GM18861 (cell line): ENCODE results near the gene ENTR1.
"Not testable (repeated sequence)": the region's sequence is repeated elsewhere in the genome, so short reads cannot be mapped to it uniquely, and the experiment has no call there.

Experiments
- ATAC-seq: cut with Tn5 transposase; IDR thresholded peaks from one replicate; pipeline ENCODE4 v1.9.1; 2021; ENCODE audit not compliant: unreplicated experiment

The ENTR1 gene

DNA sequence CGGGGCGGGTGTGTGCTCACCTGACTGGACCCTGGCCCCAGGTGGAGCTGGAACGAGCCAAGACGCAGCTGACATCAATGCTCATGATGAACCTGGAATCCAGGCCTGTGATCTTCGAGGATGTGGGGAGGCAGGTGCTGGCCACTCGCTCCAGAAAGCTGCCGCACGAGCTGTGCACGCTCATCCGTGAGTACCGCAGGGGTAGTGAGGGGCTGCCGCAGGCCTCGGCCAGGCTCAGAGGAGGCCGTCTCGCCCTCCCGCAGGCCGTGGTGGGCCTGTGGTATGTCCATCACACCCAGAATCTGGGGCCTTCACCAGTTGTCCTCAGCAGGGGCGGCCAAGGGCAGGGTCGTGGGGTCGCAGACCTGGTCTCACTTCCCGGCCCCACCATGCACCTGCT is 11.4 kb upstream of the ENTR1 start:
- no peak for ATAC-seq

GRCh38 chr9:136419092-136419420 is 8.6 kb upstream of the ENTR1 start:
- ATAC-seq = no peak

DNA sequence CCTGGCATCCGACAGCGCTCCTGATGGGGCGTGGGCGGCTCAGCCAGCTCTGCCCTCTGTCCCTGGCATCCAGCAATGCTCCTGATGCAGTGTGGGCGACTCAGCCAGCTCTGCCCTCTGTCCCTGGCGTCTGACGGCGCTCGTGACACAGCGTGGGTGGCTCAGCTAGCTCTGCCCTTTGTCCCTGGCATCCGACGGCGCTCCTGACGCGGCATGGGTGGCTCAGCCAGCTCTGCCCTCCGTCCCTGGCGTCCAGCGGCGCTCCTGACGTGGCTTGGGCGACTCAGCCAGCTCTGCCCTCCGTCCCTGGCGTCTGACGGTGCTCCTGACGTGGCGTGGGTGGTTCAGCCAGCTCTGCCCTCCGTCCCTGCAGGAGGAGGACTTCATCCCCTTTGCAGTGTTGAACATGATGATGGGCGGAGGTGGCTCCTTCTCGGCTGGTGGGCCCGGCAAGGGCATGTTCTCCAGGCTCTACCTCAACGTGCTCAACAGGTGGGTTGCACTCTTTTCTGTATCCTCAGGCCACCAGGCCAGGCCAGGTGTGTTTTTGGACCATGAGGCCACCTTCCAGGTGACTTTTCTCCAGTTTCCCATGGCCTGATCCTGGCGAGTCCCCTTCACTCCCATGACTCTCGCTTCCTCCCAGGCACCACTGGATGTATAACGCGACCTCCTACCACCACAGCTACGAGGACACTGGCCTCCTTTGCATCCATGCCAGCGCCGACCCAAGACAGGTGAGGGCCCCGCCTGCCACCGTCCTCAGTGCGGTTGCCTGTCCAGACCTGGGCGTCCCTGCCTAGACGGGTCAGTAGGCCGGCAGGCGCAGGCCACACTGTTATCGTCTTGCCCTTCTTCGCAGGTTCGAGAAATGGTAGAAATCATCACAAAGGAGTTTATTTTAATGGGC is 8.0 kb upstream of the ENTR1 start:
- no peak for ATAC-seq

GRCh38 chr9:136416914-136417313 is 6.5 kb upstream of the ENTR1 start:
- no peak for ATAC-seq

- no peak for ATAC-seq
These were observed 6.0 kb upstream of the ENTR1 start for GRCh38 chr9:136416427-136416826.

DNA sequence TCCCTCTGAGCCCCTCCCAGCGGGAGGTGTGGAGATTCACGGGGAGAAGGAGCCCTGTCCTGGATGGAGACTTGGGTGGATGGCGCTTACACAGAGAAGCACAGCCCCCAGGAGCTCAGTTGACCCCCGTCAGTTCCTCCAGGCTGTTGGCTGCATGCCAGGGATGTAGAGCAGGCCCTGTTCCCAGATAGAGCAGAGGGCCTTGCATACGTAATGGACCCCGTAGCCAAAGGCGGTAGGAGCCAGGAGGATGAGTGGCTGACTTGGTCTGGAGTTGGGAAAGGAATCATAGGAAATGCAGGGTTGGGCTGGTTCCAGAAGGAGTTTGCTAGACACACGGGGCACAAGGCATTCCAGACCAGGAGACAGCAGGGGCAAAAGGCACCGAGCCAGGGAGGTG is 2.5 kb upstream of the ENTR1 start:
- ATAC-seq = no peak

DNA sequence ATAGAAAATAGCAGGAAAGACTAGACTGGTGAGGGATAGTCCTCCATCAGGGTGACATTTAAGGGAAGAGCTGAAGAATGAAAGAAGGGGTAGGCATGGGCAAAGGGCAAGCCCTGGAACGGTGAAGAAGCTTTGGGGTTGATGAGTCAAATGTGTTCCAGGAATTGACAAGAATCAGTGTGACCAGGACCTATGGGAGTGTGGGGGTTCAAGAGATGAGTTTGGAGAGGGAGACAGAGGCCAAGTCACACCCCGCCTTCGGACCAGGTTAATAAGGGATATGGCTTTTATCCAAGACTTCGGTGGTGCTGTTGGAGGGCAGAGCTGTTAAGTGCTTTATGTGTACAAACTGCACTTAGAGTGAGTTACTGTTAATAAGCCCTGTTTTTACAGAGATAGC is 964 bp upstream of the ENTR1 start:
- no peak for ATAC-seq

DNA sequence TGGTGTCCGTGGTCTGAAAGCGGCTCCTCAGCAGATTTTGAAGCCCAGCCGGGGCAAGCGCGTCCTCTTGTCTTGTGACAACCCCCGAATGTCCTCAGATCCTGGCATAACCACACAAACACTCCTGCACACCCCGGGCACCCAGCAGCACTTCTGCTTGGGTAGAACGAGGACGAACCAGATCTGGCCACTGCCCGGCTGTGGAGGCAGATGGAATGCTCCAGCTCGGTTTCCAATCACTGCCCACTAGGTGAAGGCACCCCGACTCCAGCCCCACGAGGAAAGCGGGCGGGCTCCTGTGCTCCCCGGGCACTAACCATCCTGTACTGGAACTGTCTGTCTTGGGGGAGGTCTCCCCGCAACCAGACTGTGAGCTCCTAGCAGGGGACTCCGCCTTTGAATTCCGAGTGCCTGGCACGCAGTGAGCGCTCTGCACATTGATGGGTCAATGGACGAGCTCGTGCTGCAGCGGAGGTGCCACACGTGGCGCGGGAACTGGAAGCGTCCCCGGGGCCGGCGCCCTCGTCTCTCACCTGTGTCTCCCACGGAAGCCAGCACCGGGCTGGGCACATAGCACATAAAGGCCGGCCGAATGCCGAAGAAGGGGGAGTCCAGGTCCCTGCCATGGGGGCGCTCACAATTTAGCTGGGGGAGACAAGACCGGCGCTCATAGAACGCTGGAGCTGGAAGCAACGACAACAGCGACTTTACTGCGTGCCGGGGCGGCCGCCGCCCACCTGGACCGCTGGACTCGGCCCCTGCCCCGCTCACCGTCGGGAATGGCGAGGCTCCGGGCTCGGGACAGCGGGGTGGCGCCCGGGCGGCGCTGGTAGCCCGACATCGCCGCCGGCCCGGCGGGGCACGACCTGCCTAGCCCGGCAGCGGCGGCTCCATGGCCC is 608 bp downstream of the ENTR1 start:
- ATAC-seq = peak; percentile 8

DNA sequence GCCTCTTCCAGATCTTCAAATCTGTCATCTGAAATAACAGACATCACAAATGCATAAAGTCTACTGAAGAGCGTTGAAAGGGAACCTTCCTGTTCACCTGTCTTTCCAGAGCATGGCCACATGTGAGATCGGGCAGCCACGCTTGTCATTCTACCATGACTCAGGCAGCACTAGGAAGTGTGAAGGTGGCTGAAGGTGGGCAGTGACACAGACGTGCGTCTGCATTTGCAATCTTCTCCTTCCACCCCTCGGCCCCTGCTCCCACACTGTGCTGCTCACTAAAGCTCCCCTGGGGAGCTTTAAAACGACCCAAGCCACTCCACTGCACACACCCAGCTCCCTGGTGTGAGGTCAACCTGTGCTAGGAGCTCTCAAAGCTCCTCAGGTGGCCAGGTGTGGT is 2.5 kb downstream of the ENTR1 start:
- no peak for ATAC-seq

GRCh38 chr9:136407061-136407460 is 3.4 kb downstream of the ENTR1 start:
- not testable (repeated sequence) for ATAC-seq

GRCh38 chr9:136405904-136406303 is 4.5 kb downstream of the ENTR1 start:
- ATAC-seq = not testable (repeated sequence)

DNA sequence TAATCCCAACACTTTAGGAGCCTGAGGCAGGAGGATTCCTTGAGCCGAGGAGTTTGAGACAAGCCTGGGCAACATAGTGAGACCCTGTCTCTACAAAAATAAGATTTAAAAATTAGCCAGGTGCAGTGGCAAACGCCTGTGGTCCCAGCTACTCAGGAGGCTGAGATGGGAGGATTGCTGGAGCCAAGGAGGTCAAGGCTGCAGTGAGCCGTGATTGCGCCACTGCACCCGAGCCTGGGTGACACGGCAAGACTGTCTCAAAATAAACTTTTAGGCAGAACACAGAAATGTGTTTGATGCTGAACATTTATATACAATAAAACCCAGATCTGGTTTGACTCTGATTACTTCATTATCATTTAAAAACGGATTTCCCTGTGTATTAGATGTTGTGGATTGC is 4.9 kb downstream of the ENTR1 start:
- no peak for ATAC-seq

- no peak for ATAC-seq
These were observed 5.6 kb downstream of the ENTR1 start for GRCh38 chr9:136404801-136405136.

DNA sequence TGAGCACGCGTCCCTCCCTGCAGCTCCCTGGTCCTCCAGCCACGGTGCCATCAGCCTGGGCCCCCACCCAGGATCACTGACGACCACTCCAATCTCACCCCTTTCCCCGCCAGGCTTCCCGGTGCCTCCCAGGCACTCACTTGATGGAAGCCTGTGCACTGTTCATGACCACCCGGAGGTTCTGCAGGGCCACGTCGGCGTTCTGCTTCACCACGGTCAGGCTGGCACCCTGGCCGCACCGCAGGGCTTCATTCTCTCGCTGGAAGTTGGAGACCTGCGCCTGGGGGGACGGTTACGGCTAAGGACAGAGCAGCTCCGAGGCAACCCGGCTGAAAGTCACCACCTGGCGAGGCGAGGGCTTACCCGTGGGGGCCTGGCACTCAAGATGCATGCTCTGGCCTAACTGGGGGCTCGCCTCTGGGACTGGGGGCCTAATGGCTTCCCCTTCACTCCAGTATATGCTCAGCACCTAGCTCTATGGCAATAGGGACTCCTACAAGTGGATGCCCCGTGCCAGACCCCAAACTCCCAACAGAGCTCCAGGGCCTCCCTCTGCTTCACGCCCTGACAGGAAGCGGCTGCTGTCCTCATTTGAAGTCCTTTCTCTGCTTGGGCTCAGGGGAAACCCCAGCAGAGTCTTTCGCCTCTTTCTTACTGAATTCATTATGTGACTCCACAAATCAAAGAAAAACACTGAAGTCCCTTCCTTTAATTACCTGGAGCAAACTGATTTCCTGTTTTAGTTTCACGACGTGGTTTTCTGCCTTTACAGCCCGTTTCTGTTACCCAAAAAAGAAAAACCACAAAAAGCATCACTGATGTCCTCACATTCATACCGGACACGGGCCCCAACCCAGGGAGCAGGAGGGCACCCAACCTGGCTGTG is 6.3 kb downstream of the ENTR1 start:
- no peak for ATAC-seq

DNA sequence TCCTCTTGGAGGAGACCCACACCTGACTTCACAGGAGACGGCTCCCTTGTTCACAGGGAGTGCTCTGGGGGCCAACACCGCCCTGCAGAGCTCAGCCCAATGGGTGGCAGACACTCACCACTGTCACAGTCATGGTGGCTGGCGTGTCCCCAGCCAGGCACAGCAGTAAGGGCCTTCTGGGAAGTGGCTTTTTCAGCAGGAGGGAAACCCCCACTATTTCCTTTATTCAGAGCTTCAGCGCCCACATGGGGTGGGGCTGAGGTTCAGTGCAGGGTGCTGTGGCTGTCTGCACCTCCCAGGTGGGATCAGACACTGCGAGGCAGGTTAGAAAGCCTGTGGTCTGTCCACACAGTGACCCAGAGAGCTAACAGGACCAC is 6.9 kb downstream of the ENTR1 start:
- ATAC-seq = no peak

- ATAC-seq = no peak
These were observed 8.3 kb downstream of the ENTR1 start for GRCh38 chr9:136402067-136402466.

- no peak for ATAC-seq
These were observed 9.1 kb downstream of the ENTR1 start for GRCh38 chr9:136401173-136401922.

- ATAC-seq = no peak
These were observed 10.2 kb downstream of the ENTR1 start, which contains the start of gene SNAPC4 for GRCh38 chr9:136400038-136400834. Gene SNAPC4, minus strand, starts transcription at chr9:136400170. Its CDS starts 1,742 bp downstream, at chr9:136398428.

GRCh38 chr9:136399176-136400037 is 11.0 kb downstream of the ENTR1 start:
- ATAC-seq = no peak
